NB4 (cell line): ENCODE results near the gene NCF4.
A peak's percentile ranks its signal among the peaks of the same experiment; 100 is the strongest.

Source experiments
- DNase-seq: peaks from one replicate; pipeline ENCODE4 v3.0.0; 2010; ENCODE audit warnings: low read depth
- H3K4me3 ChIP-seq: one replicate; pipeline ENCODE4 v1.5.1; 2011; ENCODE audit warnings: mild to moderate bottlenecking, low read depth, low read length, moderate library complexity
- CTCF ChIP-seq: IDR thresholded peaks from one replicate; pipeline ENCODE4 v1.5.1; 2012; ENCODE audit warnings: low read depth, low read length
- MYC ChIP-seq: IDR thresholded peaks from 2 replicates; pipeline ENCODE4 v1.6.1; 2011; ENCODE audit warnings: low read depth, low read length
- POLR2A ChIP-seq: IDR thresholded peaks from 2 replicates; pipeline ENCODE4 v1.6.1; 2011; ENCODE audit warnings: mild to moderate bottlenecking; ENCODE audit not compliant: insufficient read length; ENCODE audit errors: extremely low read depth
- TF ChIP-seq, protein P1 (sequence below): IDR thresholded peaks from 2 replicates; pipeline ENCODE4 v1.6.1; 2011; ENCODE audit warnings: low read depth, low read length

NCF4 gene

DNA sequence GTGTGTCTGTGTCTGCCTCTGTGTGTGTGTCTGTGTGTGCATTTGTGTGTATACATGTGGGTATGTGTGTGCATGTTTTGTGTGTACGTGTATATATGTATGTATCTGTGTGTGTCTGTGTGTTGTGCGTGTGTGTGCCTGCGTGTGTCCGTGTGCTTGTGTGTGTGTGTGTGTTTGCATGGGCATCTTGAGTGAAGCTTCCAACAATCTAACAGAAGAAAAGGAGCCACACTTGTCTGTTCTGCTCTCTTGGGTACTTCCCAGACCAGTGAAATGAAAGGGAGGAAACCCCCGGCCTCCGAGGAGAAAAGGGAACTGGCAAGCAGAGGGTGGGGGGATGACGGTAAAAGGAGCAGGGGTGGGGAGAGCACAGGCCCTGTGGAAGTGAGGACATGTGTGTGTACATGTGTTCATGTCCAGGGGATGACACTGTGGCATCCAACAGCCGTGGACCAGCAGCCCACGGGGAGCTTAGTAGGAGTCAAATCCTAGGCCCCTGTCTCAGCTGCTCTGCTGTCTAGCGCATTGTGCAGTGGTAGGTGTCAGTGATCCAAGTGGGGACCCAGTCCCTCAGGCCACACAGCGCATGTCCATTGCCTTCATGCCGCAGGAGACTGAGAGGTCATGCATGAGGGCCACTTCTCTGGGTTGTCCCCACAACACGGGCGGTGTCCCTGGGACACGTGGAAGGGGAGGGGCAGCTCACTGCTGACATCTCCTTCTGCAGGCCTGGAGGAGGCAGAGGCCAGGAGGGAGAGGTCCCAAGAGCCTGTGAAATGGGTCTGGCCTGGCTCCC, 60.7 kb downstream of the NCF4 start:
- TF ChIP-seq POLR2A, result no peak
- TF ChIP-seq, protein P1, sequence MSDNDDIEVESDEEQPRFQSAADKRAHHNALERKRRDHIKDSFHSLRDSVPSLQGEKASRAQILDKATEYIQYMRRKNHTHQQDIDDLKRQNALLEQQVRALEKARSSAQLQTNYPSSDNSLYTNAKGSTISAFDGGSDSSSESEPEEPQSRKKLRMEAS, result no peak
- TF ChIP-seq CTCF, result no peak
- TF ChIP-seq MYC, result no peak
- no peak overlapping the region for H3K4me3 ChIP-seq
- peak; percentile 58 for DNase-seq

DNA sequence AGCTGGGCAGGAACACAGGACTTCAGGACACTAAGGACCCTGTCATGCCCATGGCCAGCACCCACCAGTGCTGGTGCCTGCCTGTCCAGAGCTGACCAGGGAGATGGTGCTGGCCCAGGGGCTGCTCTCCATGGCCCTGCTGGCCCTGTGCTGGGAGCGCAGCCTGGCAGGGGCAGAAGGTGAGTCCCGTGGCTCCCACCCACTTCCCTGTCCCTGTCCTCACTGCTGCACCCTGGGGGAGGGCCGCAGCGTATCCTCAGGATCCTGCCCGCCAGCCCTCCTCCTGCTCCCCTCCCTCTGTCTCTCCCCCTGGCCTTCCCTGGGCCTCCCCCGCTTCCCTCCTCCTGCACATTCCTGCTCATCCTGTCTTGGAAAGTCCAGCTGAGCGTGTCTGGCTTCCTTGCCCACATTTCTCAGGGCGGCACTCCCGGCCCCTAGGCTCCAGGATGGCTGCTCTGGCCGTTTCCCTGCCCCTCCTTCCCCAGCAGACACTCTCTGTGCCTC, 61.4 kb downstream of the NCF4 start:
- H3K4me3 ChIP-seq, result no peak overlapping the region
- TF ChIP-seq CTCF, result no peak
- TF ChIP-seq MYC, result no peak
- DNase-seq, result no peak

DNA sequence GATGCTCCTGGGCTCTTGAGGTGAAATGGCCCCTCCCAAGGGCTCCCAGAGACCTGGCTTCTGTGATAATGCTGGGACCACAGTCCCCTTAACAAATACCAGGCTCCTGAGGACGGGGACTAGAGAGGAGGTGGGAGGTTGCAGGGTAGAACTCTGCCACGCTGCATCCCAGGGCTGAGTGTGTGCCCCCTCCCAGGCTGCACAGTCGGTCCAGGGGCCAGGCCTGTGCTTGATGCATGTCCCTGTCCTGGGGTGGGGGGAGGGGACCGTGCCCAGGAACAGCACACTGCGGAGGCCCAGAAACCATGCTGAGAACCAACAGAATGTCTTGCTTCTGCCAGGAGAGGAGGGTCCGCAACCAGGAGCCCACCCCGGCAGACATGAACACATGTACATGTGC, 61.9 kb downstream of the NCF4 start:
- H3K4me3 ChIP-seq, result no peak overlapping the region
- DNase-seq, result no peak
- TF ChIP-seq, protein P1, result no peak
- TF ChIP-seq POLR2A (no peak), CTCF (no peak), MYC (no peak)

DNA sequence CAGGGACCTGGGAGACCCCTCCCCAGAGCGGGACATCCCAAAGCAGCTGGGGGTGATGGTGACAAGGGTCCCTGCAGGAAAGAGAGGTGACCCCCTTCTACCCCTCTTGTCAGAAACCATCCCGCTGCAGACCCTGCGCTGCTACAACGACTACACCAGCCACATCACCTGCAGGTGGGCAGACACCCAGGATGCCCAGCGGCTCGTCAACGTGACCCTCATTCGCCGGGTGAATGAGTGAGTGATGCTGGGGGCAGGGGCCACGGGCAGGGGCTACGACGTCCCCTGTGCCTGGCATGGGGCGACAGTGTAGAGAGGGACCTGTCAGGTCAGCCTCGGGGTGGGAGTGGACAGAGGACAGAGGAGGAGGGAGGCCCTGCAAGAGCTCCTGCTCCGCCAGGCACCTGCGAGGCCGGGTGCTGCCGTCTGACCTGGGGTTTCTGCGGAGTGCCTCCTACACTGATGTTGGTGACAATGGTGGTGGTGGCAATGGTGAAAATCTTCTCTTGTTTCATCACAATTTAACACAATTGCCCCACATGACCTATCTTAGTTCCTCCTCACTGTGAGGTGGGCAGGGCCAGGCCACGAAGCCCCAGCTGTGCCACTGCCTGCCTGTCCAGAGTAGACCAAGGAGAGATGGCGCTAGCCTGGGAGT, 62.5 kb downstream of the NCF4 start:
- H3K4me3 ChIP-seq, result no peak overlapping the region
- TF ChIP-seq POLR2A (no peak), MYC (no peak)
- TF ChIP-seq, protein P1, result 0 out of 2 replicates have a peak, but pooled peaks have one; percentile 15
- DNase-seq, result peak; percentile 39

DNA sequence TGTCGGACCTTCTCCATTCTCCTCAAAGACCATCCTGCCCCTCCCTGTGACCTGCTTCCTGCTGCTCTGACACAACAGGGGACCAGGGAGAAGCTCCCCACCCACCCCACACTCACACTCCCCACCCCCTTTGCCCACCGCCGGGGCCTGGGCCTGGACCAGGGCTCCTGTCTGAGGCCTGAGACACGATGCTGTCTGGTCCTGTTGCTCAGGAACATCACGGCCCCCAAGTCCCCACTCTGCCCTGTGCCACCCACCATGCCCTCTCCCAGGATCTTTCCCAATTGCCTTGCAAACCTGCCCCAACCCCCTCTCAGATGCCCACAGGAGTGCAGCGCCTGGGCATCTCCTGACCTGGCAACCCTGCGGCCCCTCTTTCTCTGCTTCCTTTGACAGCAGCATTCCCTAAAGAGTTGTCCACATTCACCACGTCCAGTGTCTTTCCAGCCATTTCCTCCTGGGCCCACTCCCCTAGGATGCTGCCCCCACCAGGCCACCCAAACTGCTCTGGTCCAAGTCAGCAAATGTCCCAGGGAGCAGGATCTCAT, 63.4 kb downstream of the NCF4 start:
- no peak for DNase-seq
- TF ChIP-seq MYC (no peak), POLR2A (no peak), CTCF (no peak)
- TF ChIP-seq, protein P1, result no peak
- H3K4me3 ChIP-seq, result no peak overlapping the region
